C4-2B (cell line): ENCODE results near the gene PALLD.

Experiments
- CTCF ChIP-seq: fragments of 450-650 bp; conservative IDR thresholded peaks from 2 replicates; pipeline ENCODE4 v1.5.1; 2017; ENCODE audit warnings: mild to moderate bottlenecking
- ZFX ChIP-seq: fragments of 450-650 bp; IDR thresholded peaks from 2 replicates; pipeline ENCODE4 v1.6.1; 2017

- TF ChIP-seq CTCF: no peak
- TF ChIP-seq ZFX: no peak
These were observed 362.2 kb downstream of the PALLD start for GRCh38 chr4:168859100-168859499.
